ENCODE measurements around the gene ERFE. TPM values are rescaled to one million over a fixed set of nuclear protein-coding genes. Genes with fewer than 3 reads are reported as not detected.

ERFE gene
- total RNA-seq, 1 donor from 2014 or later, result not detected

DNA sequence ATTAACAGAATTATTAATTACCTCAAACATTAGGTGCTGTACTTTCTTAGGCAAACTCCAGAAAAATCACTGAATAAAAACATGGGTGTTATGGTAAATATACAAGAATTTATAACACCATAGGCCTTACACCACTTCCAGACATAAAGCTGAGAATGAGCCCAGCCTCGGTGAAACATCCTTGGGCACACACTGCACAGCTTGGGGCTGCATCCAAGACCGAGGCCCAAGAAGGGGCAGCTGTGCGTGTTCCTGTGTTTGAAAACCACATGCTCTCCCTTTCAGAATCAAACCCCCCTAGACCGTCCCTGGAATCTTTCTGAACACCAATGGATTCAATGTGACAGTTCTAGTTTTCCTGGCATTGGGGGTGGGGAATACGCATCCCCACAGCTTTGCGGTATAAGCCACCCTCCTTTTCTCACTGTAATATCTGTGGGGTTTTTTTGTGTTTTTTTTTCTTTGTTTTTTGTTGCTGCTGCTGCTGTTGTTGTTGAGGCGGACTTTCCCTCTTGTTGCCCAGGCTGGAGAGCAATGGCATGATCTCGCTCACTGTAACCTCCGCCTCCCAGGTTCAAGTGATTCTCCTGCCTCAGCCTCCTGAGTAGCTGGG, 12.9 kb downstream of the ERFE start:
- no peak for DNase-seq
- Histone ChIP-seq H3K4me3 (no peak overlapping the region), H3K27ac (no peak overlapping the region), H3K9me3 (no peaks in the 10 kb centered on the region), H3K27me3 (ENCODE audit: low read depth) (no peaks in the 10 kb centered on the region), H3K36me3 (peaks cover 84% of the 10 kb centered on the region), H3K4me1 (peaks cover 21% of the 10 kb centered on the region)
- intact Hi-C loops (cut with DNase I), result no loop called here
- TF ChIP-seq, protein P1, sequence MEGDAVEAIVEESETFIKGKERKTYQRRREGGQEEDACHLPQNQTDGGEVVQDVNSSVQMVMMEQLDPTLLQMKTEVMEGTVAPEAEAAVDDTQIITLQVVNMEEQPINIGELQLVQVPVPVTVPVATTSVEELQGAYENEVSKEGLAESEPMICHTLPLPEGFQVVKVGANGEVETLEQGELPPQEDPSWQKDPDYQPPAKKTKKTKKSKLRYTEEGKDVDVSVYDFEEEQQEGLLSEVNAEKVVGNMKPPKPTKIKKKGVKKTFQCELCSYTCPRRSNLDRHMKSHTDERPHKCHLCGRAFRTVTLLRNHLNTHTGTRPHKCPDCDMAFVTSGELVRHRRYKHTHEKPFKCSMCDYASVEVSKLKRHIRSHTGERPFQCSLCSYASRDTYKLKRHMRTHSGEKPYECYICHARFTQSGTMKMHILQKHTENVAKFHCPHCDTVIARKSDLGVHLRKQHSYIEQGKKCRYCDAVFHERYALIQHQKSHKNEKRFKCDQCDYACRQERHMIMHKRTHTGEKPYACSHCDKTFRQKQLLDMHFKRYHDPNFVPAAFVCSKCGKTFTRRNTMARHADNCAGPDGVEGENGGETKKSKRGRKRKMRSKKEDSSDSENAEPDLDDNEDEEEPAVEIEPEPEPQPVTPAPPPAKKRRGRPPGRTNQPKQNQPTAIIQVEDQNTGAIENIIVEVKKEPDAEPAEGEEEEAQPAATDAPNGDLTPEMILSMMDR (IDR thresholded peaks at IDR 0.05), result no peak
- ATAC-seq, result no peak

DNA sequence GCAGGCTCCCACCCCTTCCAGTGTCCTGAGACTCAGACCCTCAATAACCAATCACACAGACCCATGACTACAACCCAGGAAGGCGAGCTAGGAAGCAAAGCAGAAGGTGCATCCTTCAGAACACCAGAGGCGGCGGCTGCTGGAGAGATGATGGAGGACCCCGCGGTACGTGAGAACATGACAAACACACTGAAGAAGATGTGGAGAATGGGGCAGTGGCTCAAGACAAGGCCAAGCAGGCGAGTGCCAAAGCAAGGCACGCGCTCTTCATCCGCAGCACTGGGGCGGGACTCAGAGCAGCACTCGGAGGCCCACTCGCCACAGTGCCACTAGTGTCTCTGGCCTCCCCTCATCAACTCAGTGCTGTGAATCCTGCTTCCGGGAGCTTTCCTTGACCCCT, 13.7 kb downstream of the ERFE start:
- no peaks in the 10 kb centered on the region for H3K9me3 ChIP-seq
- ATAC-seq (no peak), DNase-seq (no peak)
- intact Hi-C loops (cut with DNase I), result no loop called here
- TF ChIP-seq, protein P1 (IDR thresholded peaks at IDR 0.05), result no peak
- H3K27ac ChIP-seq, result no peak overlapping the region
- peaks cover 21% of the 10 kb centered on the region for H3K4me1 ChIP-seq
- no peak overlapping the region for H3K4me3 ChIP-seq
- H3K36me3 ChIP-seq, result peaks cover 91% of the 10 kb centered on the region
- H3K27me3 ChIP-seq (ENCODE audit: low read depth), result no peaks in the 10 kb centered on the region

DNA sequence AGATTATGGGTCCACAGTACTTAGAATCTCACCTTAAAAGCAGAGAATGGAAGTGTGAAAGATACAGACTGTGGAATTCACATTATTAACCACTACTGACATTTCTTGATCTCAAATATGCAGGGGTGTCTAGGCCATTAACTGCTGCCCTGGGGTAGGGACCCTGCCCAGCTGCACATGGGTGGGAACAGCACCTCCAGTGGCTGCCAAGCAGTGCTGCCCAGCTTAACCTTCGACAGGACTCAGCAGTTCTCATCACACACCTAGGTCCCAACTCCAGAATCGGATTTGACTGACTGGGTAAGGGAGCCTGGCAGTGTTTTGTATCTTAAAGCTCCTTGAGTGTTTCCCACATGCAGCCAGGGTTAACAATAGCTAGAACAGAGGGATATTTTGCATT, 14.9 kb downstream of the ERFE start:
- DNase-seq (no peak), ATAC-seq (no peak)
- no peaks in the 10 kb centered on the region for H3K9me3 ChIP-seq
- no peak overlapping the region for H3K4me3 ChIP-seq
- no peaks in the 10 kb centered on the region for H3K27me3 ChIP-seq (ENCODE audit: low read depth)
- no peak overlapping the region for H3K27ac ChIP-seq
- peaks cover 94% of the 10 kb centered on the region for H3K36me3 ChIP-seq
- TF ChIP-seq, protein P1 (IDR thresholded peaks at IDR 0.05), result no peak
- intact Hi-C loops (cut with DNase I), result no loop called here
- H3K4me1 ChIP-seq, result peaks cover 21% of the 10 kb centered on the region

DNA sequence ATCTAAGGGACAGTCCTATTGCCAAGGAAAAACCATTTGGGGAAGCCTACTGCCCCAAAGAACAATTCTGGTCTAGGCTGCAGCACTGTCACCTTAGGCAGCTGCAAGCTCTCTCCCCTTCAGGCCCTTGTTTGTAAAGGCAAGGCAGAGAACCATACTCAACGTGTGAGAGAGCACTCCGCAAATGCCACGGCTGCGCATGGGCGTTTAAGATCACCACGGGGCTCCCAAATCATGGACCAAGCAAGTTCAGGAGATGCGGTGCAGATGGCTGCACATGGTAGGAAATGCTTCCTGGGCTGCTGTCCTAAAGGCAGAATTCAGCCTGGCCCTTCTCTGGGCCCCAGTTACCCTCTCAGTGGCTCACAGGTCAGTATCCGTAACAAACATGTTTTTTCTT, 15.5 kb downstream of the ERFE start:
- Histone ChIP-seq H3K4me3 (no peak overlapping the region), H3K4me1 (peaks cover 16% of the 10 kb centered on the region), H3K9me3 (no peaks in the 10 kb centered on the region), H3K27me3 (ENCODE audit: low read depth) (no peaks in the 10 kb centered on the region), H3K27ac (no peak overlapping the region), H3K36me3 (peaks cover 94% of the 10 kb centered on the region)
- no peak for ATAC-seq
- TF ChIP-seq, protein P1 (IDR thresholded peaks at IDR 0.05), result no peak
- no peak for DNase-seq
- intact Hi-C loops (cut with DNase I), result no loop called here

DNA sequence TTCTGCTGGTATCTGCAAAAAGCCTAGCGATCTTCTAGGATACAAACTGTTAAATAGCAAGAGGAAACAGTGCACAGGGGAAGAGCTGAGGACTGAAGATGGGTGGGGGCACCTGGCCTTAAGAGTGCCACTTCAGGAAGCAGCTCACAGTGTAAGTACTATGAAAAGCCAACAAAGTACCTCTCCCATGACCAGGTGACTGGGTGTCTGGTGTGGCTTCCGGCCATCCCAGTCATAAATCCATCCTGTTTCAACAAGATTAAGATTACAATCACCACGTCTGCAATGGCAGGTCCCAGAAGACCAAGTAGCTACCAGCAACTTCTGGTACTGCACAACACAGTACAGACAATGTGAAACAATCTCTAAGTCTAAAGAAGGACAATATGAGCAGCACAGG, 15.9 kb downstream of the ERFE start:
- Histone ChIP-seq H3K4me3 (no peak overlapping the region), H3K36me3 (peaks cover 94% of the 10 kb centered on the region), H3K9me3 (no peaks in the 10 kb centered on the region), H3K27me3 (ENCODE audit: low read depth) (no peaks in the 10 kb centered on the region), H3K4me1 (peaks cover 12% of the 10 kb centered on the region), H3K27ac (no peak overlapping the region)
- TF ChIP-seq, protein P1 (IDR thresholded peaks at IDR 0.05), result no peak
- intact Hi-C loops (cut with DNase I), result no loop called here
- DNase-seq (no peak), ATAC-seq (peak in 1 of 2 donors; percentile 38)

All from lower lobe of right lung (tissue), 2 donors.